Activated CD4-positive, alpha-beta T cell treated with anti-CD3 and anti-CD28 coated beads, Interleukin-2, amount 50 U/mL, for 1 hour (primary cell): ENCODE results near the gene MBLAC2.

Experiments used
- DNase-seq: peaks from one replicate; pipeline ENCODE4 v3.0.0-alpha.2; 2020

The MBLAC2 gene

GRCh38 chr5:90474235-90475107, at the start of gene MBLAC2, which contains the start of gene POLR3G:
TSS of gene MBLAC2 (minus strand) at chr5:90474771. CDS start at chr5:90474292, 479 bp downstream.
TSS of gene POLR3G (plus strand) at chr5:90474864. CDS start at chr5:90485568, 10,704 bp downstream.
- peak; percentile 94 for DNase-seq

GRCh38 chr5:90519081-90519480, 44.5 kb upstream of the MBLAC2 start:
- DNase-seq: no peak

- DNase-seq: no peak
Measured at GRCh38 chr5:90518661-90519060, 44.1 kb upstream of the MBLAC2 start.

- DNase-seq: no peak
Measured at GRCh38 chr5:90514520-90514919, 39.9 kb upstream of the MBLAC2 start.

- DNase-seq: no peak
Measured at GRCh38 chr5:90510438-90510837, 35.9 kb upstream of the MBLAC2 start.

- no peak for DNase-seq
Measured at GRCh38 chr5:90506221-90506620, 31.6 kb upstream of the MBLAC2 start.

- DNase-seq: no peak
Measured at GRCh38 chr5:90504743-90505142, 30.2 kb upstream of the MBLAC2 start.

- no peak for DNase-seq
Measured at GRCh38 chr5:90503596-90503995, 29.0 kb upstream of the MBLAC2 start.

GRCh38 chr5:90495146-90495545, 20.6 kb upstream of the MBLAC2 start:
- no peak for DNase-seq

- DNase-seq: no peak
Measured at GRCh38 chr5:90494043-90494442, 19.5 kb upstream of the MBLAC2 start.

- DNase-seq: no peak
Measured at GRCh38 chr5:90488791-90489190, 14.2 kb upstream of the MBLAC2 start.

- no peak for DNase-seq
Measured at GRCh38 chr5:90484540-90484939, 10.0 kb upstream of the MBLAC2 start.

- no peak for DNase-seq
Measured at GRCh38 chr5:90483206-90483605, 8.6 kb upstream of the MBLAC2 start.

- no peak for DNase-seq
Measured at GRCh38 chr5:90480699-90481098, 6.1 kb upstream of the MBLAC2 start.

- no peak for DNase-seq
Measured at GRCh38 chr5:90479611-90480385, 5.2 kb upstream of the MBLAC2 start.

GRCh38 chr5:90477621-90478215, 3.1 kb upstream of the MBLAC2 start:
- DNase-seq: no peak

- DNase-seq: no peak
Measured at GRCh38 chr5:90477073-90477472, 2.5 kb upstream of the MBLAC2 start.

GRCh38 chr5:90476391-90476790, 1.8 kb upstream of the MBLAC2 start:
- no peak for DNase-seq

GRCh38 chr5:90475436-90475980, 937 bp upstream of the MBLAC2 start:
- no peak for DNase-seq

- DNase-seq: peak; percentile 4
Measured at GRCh38 chr5:90473396-90474234, 956 bp downstream of the MBLAC2 start.

GRCh38 chr5:90472783-90473395, 1.7 kb downstream of the MBLAC2 start:
- no peak for DNase-seq

- DNase-seq: no peak
Measured at GRCh38 chr5:90461288-90461687, 13.3 kb downstream of the MBLAC2 start.
